Suprapubic skin (tissue), 4 donors: ENCODE results near the gene TUBB4B.

ENCODE experiments used
- POLR2A ChIP-seq, 2 donors: fragments of 450-650 bp; IDR thresholded peaks; one replicate each; pipeline ENCODE4 v1.6.1; 2017; ENCODE audit warnings: antibody characterized with exemption in 2 of 2, mild to moderate bottlenecking in 2 of 2, moderate library complexity in 2 of 2
- POLR2AphosphoS5 ChIP-seq, 3 donors: sonication (generic); formaldehyde crosslinking; IDR thresholded peaks; one replicate each; pipeline ENCODE4 v1.6.1; 2017; ENCODE audit warnings: antibody characterized with exemption in 3 of 3
- TF ChIP-seq, protein P1 (sequence below), 2 donors: fragments of 200-600 bp in 1 of 2; fragments of 450-650 bp in 1 of 2; sonication (generic) in 1 of 2; IDR thresholded peaks; one replicate each; pipeline ENCODE4 v1.5.1; 2016 to 2019; ENCODE audit warnings: antibody characterized with exemption in 2 of 2, mild to moderate bottlenecking in 1 of 2, moderate library complexity in 1 of 2

DNA sequence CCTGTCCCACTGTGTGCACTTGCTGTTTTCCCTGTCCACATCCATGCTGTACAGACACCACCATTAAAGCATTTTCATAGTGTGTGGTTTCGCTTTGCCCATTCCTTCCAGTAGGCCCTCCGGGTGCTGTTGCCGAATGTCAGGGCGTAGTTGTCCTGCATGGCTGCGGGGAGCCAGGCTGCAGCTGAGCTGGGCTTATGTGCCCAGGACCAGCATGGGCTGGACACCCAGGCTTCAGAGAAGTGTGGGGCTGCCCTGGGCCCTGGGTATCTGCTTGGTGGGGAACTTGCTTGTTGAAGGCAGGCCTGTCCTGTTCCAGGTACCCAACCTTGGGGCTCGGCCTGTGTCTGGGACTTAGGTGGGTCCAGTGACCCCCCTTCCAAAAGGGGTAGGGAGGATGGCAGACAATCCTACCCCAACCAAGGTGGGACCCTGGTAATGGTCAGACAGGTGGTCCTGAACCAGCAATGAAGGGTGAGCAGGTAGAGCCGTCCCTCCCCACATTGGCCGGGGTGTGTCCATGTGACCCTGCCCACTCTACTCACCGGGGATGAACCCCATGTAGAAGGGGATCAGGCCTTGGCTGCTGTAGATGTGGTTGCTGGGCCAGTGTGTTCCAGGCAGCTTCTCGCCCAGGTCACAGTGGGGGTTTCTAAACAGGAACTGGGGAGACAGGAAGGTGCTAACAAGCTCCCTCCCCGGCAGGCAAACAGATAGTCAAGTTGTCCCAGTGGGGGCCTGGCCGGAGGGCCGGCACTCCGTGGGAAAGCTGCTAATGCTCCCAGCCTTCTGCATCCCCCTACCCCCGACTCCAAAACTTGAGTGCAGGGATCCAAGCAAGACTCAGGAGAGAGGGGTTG, 2.8 kb downstream of the TUBB4B start:
- TF ChIP-seq, protein P1, sequence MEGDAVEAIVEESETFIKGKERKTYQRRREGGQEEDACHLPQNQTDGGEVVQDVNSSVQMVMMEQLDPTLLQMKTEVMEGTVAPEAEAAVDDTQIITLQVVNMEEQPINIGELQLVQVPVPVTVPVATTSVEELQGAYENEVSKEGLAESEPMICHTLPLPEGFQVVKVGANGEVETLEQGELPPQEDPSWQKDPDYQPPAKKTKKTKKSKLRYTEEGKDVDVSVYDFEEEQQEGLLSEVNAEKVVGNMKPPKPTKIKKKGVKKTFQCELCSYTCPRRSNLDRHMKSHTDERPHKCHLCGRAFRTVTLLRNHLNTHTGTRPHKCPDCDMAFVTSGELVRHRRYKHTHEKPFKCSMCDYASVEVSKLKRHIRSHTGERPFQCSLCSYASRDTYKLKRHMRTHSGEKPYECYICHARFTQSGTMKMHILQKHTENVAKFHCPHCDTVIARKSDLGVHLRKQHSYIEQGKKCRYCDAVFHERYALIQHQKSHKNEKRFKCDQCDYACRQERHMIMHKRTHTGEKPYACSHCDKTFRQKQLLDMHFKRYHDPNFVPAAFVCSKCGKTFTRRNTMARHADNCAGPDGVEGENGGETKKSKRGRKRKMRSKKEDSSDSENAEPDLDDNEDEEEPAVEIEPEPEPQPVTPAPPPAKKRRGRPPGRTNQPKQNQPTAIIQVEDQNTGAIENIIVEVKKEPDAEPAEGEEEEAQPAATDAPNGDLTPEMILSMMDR (IDR thresholded peaks at IDR 0.05), result no peak
- TF ChIP-seq POLR2A (IDR thresholded peaks at IDR 0.05) (no peak), POLR2AphosphoS5 (IDR thresholded peaks at IDR 0.05) (no peak)
